Heart right ventricle (tissue), 16 donors: ENCODE results near the gene TPPP2. TPM values are rescaled to one million over a fixed set of nuclear protein-coding genes. Genes with fewer than 3 reads are reported as not detected.

Experiments used
- ATAC-seq, 8 donors: fragments of 200-7000 bp; cut with Tn5 transposase; one replicate each; pipeline ENCODE4 v1.9.1; 2020; ENCODE audit warnings: mild to moderate bottlenecking in 8 of 8, moderate library complexity in 8 of 8, moderate number of reproducible peaks in 1 of 8
- DNase-seq, 2 donors: peaks; one replicate each; pipeline ENCODE4 v3.0.0-alpha.2; 2020
- H3K27ac ChIP-seq, 10 donors: fragments of 200-600 bp; sonication (generic) in 2 of 10; one replicate each; pipeline versions ENCODE4 v1.5.0 to v1.8.0; 2020 to 2022; ENCODE audit warnings: mild to moderate bottlenecking in 3 of 10
- H3K27me3 ChIP-seq, 7 donors: fragments of 200-600 bp; one replicate each; pipeline ENCODE4 v1.8.0; 2021 to 2022; ENCODE audit warnings: mild to moderate bottlenecking in 2 of 7
- H3K36me3 ChIP-seq, 9 donors: fragments of 200-600 bp; sonication (generic) in 1 of 9; one replicate each; pipeline versions ENCODE4 v1.5.0 to v1.8.0; 2020 to 2022; ENCODE audit warnings: mild to moderate bottlenecking in 2 of 9
- H3K4me1 ChIP-seq, 9 donors: fragments of 200-600 bp; sonication (generic) in 1 of 9; one replicate each; pipeline versions ENCODE4 v1.5.0 to v1.8.0; 2020 to 2022; ENCODE audit warnings: mild to moderate bottlenecking in 4 of 9
- H3K4me3 ChIP-seq, 10 donors: fragments of 200-600 bp; sonication (generic) in 2 of 10; one replicate each; pipeline versions ENCODE4 v1.5.0 to v1.8.0; 2020 to 2022; ENCODE audit warnings: mild to moderate bottlenecking in 7 of 10, moderate library complexity in 2 of 10
- H3K9me3 ChIP-seq, 11 donors: fragments of 200-600 bp in 10 of 11; sonication (generic) in 2 of 11; one replicate each; pipeline versions ENCODE4 v1.5.0 to v1.8.0; 2013 to 2022; ENCODE audit warnings: mild to moderate bottlenecking in 2 of 11, control low read depth in 1 of 11, moderate library complexity in 1 of 11
- CTCF ChIP-seq, 9 donors: fragments of 200-600 bp; sonication (generic) in 2 of 9; IDR thresholded peaks; one replicate each; pipeline versions ENCODE4 v1.5.0 to v1.8.0; 2021 to 2022; ENCODE audit warnings: antibody characterized with exemption in 9 of 9, mild to moderate bottlenecking in 5 of 9, moderate library complexity in 1 of 9
- WGBS, 2 donors: extraction: QIAGEN DNeasy Blood & Tissue Kit; methylation state at CpG; one replicate each; pipeline ENCODE4 v1.1.7; 2013; ENCODE audit warnings: inconsistent platforms in 1 of 2; 5-methylcytosine and 5-hydroxymethylcytosine counted together
- intact Hi-C, 10 donors: fragments of 100-400 bp; cut with DNase I; formaldehyde crosslinking; loops; one replicate each; pipeline versions ENCODE4 v1.11.1 to v1.14.2; 2022
- polyA plus RNA-seq, 2 donors: library from polyadenylated mRNA; stranded (reverse); fragments of 200-250 nt; gene quantifications; one replicate each; pipeline ENCODE4 v1.2.3, GENCODE V29; 2013
- total RNA-seq, 10 donors: library from RNA; stranded (reverse); fragmentation: NEBNext Ultra II Directional in 3 of 10; extraction: Animal tissue kit (Norgen Biotek cat#: 25700) in 3 of 10; gene quantifications; one replicate each; pipeline versions ENCODE4 v1.2.1 to v1.2.4, GENCODE V29; 2021 to 2023
- donor health status: Arrhythmogenic right ventricular cardiomyopathy.
- donor health status: ischemic (EF 13 %, LVEDD 7.1; RV severe dilation, severe dysfunction).
- donor health status: healthy with polysubstance abuse.
- donor health status: DM: no; HTN: yes; CAD: no.
- donor health status: DM: no; HTN: no; CAD: no.
- donor health status: ischemic (EF 25% LVEDD 6.9; RV normal size, moderate dysfunction).
- donor health status: ischemic (EF 25% LVEDD 5.7; RV mildly dilated, moderate dysfunction).
- donor health status: healthy.
- donor health status: DM: yes; HTN: yes; CAD: no.
- donor health status: Ischemic cardiomyopathy.
- donor health status: ischemic (EF 35%, LVEDD 5.7; RV mildly dilated, moderate dysfunction).
- donor health status: nonischemic (EF 11% LVEDD 7.7; RV severe dilation, severe dysfunction).
- donor health status: DM: yes; HTN: yes; CAD: no.
- donor health status: PGD.
- donor health status: ischemic (EF 29% LVEDD 5.4; RV normal size, mild dysfunction).
- donor health status: nonischemic (EF 23%, LVEDD 6.1; RV moderate dilation, normal function).

Gene TPPP2
- total and polyA plus RNA-seq, 12 donors, result 0.28 to 3.2 (median 0.91) TPM

GRCh38 chr14:21068521-21069387 is 38.7 kb downstream of the TPPP2 start:
- DNase-seq (peak; percentile 38 to 73), ATAC-seq (peak; percentile 23 to 63 (median 48))
- H3K36me3 ChIP-seq, result peaks cover 0 to 11% (median 2%) of the 10 kb centered on the region in 9 donors
- WGBS, 2 donors, result 3% methylated on average over 44 to 45 of the region's 45 CpGs
- intact Hi-C loops, result loop anchor here (1.0 to 5.0 kb wide), 7 partner anchors 24 to 39 kb away; partner anchors contain the start of gene TMEM253 (in 1 of the 10)
- H3K9me3 ChIP-seq, result no peaks in the 10 kb centered on the region
- peaks cover 0 to 17% (median 0%) of the 10 kb centered on the region in 7 donors for H3K27me3 ChIP-seq
- peak; percentile 49 to 81 (median 69) for TF ChIP-seq CTCF (IDR thresholded peaks at IDR 0.05)
- H3K4me3 ChIP-seq, result peak overlapping the region; percentile 61 to 86 (median 78)
- H3K4me1 ChIP-seq, result peaks cover 6 to 43% (median 35%) of the 10 kb centered on the region in 9 donors
- peak overlapping the region in 9 of 10 donors; percentile 64 to 98 (median 95) for H3K27ac ChIP-seq

GRCh38 chr14:21069388-21070082 is 39.5 kb downstream of the TPPP2 start:
- Histone ChIP-seq H3K4me1 (peaks cover 6 to 44% (median 34%) of the 10 kb centered on the region in 9 donors), H3K36me3 (peaks cover 0 to 19% (median 8%) of the 10 kb centered on the region in 9 donors), H3K27me3 (peaks cover 0 to 17% (median 0%) of the 10 kb centered on the region in 7 donors), H3K27ac (peak overlapping the region; percentile 64 to 98 (median 95)), H3K4me3 (peak overlapping the region; percentile 61 to 86 (median 78)), H3K9me3 (no peaks in the 10 kb centered on the region)
- intact Hi-C loops, result loop anchor here (1.0 to 5.0 kb wide), 7 partner anchors 15 to 38 kb away; partner anchors contain the start of gene TMEM253 (in 1 of the 10)
- ATAC-seq (peak; percentile 12 to 40 (median 26)), DNase-seq (peak; percentile 45 to 63)
- TF ChIP-seq CTCF (IDR thresholded peaks at IDR 0.05), result no peak
- WGBS, 2 donors, result 1 to 3% methylated on average over 39 to 40 of the region's 40 CpGs

GRCh38 chr14:21070083-21070609 is 40.1 kb downstream of the TPPP2 start, which contains the start of gene ARHGEF40:
Gene ARHGEF40, plus strand, starts transcription at chr14:21070304. Its CDS starts 93 bp downstream, at chr14:21070397.
- Histone ChIP-seq H3K4me3 (peak within 1 kb of the TSS; percentile 61 to 86 (median 78)), H3K27me3 (peaks cover 0 to 17% (median 0%) of the 10 kb centered on the region in 7 donors), H3K9me3 (no peaks in the 10 kb centered on the region), H3K36me3 (peaks cover 0 to 25% (median 8%) of the 10 kb centered on the region in 9 donors), H3K27ac (peak within 1 kb of the TSS; percentile 64 to 98 (median 95)), H3K4me1 (peaks cover 6 to 44% (median 34%) of the 10 kb centered on the region in 9 donors)
- peak; percentile 65 to 81 for DNase-seq
- no peak for TF ChIP-seq CTCF (IDR thresholded peaks at IDR 0.05)
- intact Hi-C loops, result loop anchor here in 1 of 10 donors (2.0 kb wide), 2 partner anchors 15 to 35 kb away; no protein-coding TSS in a partner anchor
- peak; percentile 34 to 82 (median 58) for ATAC-seq
- 0% methylated on average over 27 to 53 of the region's 63 CpGs for WGBS, 2 donors
